ENCODE results near the gene PSMG4.
"Not testable (repeated sequence)": the region's sequence is repeated elsewhere in the genome, so short reads cannot be mapped to it uniquely, and the experiment has no call there.

Gene PSMG4

DNA sequence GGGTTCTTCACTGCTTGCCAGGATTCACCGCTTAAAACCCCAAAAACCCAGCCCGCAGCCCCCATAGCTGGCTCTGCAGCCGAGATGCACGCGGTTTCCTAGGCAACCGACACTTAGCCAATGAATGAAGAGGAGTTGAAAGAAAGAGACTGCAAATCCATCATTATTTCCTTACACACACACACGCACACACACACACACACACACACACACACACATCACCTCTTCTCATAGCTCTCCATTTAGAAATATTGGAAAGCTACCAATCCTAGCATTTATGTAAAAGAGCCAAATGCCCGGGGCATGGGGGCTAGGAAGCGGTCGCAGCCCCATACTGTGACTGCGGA lies 27.9 kb upstream of the PSMG4 start:
- DNase-seq (ENCODE audit: low spot score): no peak

DNA sequence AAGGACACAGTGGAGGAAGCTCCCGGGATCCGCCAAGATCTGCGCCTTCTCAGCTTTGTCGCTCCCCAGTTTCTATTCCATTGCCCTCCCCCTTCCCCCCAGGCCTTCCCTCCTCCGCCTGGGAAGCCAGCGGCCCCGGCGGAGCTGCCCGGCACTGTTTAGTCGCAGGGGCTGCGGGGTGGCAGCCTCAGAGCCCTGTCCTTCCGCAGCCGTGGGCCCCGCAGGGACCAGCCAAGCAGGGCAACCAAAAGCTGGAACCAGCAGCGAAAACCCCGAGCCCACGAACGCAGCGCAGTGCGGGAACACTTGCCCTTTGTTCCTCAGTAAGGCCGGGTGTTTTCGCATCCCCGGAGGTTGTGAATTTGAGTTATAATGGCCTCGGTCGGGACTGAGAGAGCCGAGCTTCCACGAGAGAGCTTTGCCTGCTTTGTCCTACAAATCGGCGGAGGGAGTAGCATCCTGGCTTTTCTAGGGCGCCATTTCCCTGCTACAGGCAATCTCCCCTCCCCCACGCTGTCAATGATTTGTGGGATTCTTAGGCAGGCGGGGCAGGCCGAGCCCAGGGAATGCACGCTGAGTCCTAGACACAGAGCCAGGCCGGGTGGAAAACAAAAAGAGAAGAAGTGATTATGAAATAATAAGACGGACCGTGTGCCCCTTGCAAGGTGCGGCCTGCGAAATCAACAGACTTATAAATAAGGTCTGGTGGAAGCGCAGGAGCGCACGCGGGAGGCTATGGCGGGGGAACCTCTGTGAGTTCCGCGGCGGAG lies 27.3 kb upstream of the PSMG4 start:
- DNase-seq (ENCODE audit: low spot score): no peak

DNA sequence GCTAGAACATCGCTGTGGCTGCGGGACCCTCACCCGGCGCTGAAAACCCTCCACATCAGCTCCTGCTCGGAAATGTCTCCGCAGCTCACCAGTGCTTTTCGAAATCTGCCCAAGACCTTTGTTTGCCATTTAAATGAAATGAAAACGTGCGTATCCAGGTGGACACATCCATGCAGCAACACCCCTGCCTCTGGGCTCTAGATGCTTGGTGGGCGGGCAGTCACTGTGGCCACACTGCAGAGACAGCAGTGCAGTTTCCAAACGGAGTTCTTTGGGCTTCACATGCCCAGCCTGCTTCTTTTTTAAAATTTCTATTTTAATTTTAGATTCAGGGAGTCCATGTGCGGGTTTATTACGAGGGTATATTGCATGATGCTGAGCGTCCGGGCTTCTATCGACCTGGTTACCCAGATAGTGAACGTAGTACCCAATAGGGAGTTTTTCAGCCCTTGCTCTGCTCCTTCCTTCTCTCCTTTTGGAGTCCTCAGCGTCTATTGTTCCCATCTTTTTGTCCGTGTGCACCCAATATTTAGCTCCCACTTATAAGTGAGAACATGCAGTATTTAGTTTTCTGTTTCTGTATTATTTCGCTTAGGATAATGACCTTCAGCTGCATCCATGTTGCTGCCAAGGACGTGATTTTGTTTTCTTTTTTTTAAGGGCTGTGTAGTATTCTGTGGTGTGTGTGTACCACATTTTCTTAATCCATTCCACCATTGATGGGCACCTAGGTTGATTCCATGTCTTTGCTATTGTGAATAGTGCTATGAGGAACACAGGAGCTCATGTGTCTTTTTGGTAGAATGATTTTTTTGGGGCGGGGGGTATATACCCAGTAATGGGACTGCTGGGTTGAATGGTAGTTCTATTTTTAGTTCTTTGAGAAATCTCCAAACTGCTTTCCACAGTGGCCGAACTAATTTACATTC lies 26.5 kb upstream of the PSMG4 start:
- no peak for DNase-seq (ENCODE audit: low spot score)

DNA sequence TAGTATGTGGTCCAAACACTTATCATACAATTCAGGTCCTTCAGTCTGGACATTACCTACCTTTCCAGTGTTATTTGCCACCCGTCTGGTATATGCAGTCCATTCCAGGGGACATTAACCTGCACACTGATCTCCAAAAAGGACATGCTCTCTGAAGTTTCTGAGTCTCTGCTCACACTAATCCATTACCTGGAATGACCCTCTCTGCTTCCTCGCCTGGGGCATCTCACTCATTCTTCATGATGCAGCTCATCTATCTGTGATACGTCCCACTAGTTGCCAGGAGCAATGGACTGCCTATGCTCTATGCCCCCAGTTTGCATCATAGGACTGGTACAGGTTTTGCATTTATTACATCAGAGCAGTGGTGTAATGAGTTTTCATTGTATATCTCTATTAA lies 25.4 kb upstream of the PSMG4 start:
- no peak for DNase-seq (ENCODE audit: low spot score)

DNA sequence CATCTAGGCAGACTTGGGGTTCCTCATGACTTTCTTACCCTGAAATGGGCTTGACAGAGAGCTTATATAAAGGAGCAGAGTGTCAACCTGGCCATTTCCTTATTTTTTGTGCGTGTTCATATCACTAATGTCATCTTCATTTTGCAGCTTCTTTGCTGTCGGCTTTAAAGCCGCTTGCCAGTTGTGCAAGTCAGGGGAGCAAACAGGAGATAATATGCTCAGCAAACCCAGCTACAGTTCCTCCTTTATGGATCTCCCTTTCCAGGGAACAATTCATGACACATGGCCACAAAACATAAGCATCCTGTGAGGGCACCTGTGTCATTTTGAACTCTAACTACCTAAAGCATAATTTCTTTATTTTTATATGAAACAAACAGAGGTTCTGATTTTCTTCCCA lies 24.8 kb upstream of the PSMG4 start:
- no peak for DNase-seq (ENCODE audit: low spot score)

DNA sequence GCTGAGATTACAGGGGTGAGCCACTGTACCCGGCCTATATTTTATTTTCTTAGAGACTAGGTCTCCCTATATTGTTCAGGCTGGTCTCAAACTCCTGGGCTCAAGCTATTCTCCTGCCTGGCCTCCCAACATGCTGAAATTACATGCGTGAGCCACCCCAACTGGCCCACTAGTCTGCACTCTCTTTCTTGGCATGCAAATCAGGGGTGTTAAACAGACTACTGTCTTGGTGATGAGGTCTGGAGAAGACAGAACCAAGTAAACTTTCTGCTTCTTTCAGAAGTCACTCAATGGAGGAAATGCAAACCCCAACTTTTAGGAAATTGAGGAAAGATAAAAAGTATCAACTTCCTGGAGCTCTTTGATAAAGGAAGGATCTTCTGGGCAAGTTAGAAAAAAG lies 23.3 kb upstream of the PSMG4 start:
- DNase-seq (ENCODE audit: low spot score): no peak

DNA sequence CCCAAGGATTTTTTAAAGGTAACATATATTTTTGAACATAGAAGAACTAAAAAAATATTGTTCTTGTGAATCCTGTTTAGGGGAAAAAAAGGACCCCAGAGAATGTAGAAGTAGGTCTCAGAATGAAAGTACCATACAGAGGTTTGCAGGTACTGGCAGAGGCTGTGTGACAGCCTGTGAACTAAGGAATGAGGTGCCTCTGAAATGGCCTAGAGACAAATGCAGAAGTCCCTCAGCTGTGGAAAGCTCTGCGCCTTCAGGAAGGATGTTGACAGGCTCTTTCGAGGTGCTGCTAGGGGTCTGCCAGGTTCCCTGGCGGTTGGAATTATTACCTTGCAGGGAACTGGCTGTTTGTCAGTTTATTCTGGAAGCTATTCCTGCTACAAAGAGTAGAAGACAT lies 22.7 kb upstream of the PSMG4 start:
- no peak for DNase-seq (ENCODE audit: low spot score)

DNA sequence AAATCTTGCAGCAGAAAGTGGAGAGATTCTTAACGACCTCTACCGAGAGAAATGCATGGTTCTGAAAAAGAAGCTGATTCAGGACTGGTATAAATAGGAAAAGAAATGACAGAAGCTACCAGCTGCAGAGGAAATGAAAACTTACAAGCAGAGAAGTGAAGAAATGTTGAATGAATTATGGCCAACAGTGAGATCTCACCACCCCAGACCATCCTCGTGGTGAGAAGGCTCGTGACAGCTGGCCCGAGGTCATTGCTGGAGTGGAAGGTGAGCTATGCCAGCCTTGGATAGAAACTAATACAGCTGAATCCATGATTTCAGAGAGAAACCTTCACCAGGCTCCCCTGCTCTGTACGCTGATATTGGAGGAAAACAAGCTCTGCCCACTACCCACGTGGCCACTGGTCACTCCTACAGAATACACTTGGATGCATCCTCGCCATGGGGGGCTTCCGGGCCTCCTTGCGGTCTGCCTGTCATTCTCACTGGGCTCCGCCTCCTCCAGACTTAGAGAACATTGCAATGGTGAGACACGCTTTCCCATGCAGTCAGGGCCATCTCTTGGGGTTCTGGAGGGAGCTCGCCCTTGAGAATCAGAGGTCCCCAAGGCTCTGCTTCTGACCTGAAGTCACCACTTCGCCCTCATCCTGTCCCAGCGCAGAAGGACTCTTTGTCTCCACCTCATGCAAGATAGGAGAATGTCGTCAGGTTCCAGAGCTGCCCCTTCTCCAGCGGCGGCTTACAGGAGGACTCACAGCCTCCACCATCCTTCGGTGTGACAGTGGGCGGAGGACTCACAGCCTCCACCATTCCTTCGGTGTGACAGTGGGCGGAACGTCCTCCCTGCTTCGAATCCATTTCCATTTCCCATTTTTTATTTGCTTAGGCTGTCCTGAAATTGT lies 20.7 kb upstream of the PSMG4 start:
- no peak for DNase-seq (ENCODE audit: low spot score)

DNA sequence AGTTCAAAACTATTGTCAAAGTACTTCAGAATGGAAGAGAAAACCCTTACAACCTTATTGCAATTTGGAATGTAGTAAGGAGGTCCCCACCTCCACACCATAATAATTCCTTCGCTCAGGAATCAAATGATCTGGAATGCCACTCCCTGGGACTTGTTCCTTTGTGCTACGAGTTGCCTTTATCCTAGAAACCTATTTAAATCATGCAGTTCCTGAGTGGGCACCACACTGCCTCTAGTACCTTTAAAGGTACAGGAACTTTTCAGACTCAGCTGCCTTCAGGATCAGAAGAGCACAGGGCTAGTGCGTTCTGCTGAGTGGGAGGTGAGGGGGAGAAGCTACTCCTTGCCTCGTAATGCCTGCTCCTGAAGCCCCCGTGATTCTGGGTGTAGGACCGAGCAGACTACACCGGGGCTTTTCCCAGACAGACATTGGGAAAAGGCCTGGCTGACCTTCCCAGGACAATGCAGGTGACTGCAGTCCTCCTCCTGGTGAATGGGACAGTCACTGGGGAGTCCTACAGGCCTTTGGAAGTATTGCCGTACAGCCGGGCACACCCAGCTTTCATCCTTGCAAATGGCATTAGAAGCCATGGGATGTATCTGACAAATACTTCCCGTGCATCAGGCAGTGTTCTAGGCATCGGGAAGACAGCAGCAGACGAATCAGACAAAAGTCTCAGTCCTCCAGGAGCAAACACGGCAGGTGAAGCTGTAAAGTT lies 19.5 kb upstream of the PSMG4 start:
- DNase-seq (ENCODE audit: low spot score): no peak

DNA sequence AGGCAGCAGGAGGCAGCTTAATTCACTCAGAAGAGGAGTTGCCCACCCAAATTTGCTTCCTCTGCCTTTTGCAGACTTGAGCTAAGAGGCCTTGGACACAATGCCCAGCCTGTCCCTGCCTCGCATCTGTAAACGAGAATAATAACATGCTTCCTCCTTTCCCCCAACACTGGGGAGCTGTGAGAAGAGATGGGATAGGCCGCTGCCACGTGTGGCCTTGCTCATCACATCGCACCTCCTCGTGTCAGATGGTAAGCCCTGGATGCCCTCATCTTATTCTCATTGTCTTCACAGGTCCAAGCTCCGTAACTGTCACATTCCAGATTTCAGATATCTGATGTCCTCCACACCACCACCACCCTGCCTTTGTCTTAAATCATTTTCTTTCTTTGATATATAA lies 18.2 kb upstream of the PSMG4 start:
- no peak for DNase-seq (ENCODE audit: low spot score)

DNA sequence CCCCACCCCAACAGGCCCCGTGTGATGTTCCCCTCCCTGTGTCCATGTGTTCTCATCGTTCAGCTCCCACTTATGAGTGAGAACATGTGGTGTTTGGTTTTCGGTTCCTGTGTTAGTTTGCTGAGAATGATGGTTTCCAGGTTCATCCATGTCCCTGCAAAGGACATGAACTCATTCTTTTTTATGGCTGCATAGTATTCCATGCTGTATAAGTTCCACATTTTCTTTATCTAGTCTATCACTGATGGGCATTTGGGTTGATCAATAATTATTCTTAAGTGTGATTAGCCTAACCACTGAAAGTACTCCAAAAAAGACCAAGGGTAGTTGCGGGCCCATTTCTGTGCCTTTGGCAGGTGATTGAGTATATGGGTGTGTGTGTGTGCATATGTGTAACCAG lies 17.0 kb upstream of the PSMG4 start:
- DNase-seq (ENCODE audit: low spot score): not testable (repeated sequence)

DNA sequence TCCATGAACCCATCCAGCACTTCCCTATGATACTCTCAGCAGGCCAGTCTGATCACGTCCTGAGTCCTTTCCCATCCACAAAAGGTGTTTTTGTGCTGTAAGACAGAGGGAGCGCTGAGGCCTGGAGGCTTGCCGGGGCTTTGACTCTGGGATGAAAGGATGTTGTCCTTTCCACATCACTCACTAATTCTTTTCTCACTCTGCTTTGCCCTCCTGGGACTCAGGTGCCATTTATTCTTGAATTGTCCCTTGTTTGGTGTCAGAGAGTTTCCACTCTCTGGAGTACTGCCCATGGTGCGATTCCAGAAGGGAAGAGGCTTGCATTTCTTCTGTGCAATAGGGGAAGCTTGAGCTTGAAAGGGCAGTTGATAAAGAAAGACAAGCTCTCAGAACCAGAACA lies 16.0 kb upstream of the PSMG4 start:
- DNase-seq (ENCODE audit: low spot score): no peak

DNA sequence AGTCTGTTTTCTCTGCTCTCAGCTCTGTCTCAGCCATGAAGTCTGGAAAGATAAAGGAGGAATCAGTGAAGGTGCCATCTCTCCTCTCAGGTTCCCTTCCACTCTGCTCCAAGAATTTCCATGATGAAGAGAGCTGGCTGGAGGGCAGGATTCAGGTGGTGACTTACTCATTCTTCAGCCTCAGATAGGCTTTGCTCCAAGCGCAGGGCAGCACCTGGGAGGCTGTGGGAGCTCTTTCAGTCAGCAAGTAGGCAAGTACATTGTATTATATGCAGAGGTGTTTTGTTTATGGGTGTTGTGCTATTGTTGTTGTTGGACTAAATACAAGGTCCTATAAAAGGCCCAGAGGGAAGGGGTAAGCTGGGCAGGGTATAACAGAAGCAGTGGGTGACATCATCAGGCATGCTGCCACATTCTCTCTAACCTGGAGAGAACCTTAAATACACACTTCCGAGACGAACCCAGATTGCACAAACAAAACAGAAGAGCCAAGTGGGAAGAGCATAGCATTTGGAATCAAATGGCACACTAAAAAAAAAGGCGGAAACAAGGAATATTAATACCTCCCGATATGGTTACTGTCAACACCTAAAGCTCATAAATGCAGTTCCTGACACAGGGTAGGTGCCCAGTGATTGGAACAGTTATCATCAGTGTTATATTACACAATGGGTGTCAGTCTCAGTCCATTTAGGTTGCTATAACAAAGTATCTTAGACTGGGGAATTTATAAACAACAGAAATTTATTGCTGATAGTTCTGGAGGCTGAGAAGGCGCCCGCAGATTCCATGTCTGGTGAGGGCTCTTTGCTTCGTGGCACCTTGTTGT lies 14.5 kb upstream of the PSMG4 start:
- DNase-seq (ENCODE audit: low spot score): no peak

DNA sequence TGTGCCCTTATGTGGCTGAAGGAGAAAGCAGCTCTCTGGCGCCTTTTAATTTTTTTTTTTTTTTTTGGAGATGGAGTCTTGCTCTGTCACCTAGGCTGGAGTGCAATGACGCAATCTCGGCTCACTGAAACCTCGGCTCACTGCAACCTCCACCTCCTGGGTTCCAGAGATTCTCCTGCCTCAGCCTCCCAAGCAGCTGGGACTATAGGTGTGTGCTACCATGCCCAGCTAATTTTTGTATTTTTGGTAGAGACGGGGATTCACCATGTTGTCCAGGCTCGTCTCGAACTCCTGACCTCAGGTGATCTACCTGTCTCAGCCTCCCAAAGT lies 13.9 kb upstream of the PSMG4 start:
- not testable (repeated sequence) for DNase-seq (ENCODE audit: low spot score)

DNA sequence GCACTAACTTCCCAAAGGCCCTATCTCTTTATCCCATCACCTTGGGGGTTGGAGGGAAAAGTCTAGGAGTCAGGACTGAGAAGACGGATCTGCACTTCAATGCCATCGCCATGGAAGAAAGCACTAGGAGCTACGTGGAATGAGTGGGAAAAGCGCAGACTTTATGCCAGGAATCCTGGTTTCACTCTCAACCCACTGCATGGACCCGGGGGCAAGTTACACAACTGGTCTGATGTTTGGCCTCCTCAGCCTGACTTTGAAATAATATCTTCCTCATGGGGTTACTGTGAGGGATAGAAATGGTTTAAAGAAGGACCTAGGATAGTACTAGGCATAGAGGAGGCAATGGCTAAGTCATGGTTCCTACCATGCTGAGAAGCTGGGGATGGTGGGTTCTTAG lies 13.5 kb upstream of the PSMG4 start:
- no peak for DNase-seq (ENCODE audit: low spot score)

DNA sequence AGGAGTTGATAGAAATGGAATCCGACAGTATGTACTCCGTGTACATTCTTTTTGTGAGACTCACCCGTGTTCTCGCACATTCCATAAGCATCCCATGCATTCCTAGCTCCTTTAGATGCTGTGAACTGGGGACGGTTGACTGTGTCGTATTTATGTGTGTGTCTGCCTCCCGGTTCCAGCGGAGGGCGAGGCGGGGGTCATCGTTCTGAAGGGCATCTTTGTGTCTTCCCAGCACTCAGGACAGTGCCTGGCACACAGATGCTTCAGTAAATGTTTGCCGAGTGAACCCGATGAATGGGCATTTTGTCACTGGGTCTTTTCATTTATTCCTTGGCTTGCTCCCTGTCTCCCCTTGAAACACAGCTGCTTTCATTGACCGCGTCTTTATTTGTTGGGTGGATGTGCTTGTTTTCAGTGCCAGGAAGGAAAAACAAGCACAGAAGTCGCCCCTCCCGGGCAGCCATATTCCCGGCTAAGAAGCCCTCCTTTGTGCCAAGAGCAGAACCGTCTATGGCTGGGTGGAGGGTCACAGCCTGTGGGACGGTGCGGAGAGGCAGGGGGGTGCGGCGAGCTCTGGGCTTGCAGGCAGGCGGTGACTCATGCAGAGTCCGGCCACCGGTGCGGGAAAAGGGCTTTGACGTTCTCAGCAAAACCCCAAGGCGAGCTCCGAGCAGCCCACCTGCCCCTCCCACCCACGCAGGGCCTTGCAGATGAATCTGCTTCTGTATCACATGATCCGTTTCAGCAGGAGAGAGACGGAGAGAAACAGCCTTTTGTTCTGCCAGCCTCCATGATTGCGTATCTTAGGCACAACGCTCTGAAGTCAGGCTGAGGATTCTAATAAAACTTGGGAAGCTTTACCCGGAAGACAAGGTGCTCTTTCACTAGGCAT lies 11.2 kb upstream of the PSMG4 start:
- DNase-seq (ENCODE audit: low spot score): no peak

DNA sequence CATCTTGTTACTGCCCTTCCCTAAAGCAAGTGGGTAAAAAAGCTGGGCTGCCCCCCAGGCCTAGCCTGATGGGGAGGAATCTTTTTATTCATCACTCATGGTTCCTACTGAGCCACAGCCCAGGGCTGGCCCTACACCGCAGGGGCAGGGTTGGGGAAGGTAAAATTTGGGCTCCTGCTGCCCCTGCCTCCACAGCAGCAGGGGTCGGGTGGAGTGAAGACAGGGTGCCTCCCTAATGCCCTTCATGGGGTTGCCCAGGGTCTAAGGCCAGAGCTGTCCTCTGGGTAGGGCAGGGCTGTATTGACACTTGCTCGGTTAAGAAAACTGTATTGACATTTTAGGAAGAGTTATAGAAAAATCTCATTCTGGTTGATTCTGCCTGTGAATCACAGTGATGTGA lies 8.9 kb upstream of the PSMG4 start:
- no peak for DNase-seq (ENCODE audit: low spot score)

DNA sequence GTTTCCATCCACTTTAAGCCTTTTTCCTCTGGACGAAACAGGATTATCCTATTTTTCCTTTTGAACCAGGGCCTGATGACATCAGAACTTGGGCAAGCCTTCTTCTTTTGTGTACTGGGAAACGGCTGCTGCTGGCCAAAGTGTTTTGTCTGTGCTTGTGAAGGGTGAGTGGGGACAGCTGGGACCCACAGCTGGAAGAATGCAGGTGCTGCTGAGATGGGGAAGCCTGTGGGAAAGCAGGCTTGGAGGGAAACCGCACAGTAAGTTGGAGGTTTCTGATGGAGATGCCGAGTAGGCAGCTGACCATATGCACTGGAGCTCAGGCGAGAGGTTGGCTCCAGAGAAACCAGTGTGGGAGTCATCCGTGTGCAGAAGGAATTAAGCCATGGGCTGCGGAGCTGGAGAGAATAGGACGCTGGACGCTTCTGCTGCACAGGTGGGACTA lies 8.5 kb upstream of the PSMG4 start:
- DNase-seq (ENCODE audit: low spot score): no peak

DNA sequence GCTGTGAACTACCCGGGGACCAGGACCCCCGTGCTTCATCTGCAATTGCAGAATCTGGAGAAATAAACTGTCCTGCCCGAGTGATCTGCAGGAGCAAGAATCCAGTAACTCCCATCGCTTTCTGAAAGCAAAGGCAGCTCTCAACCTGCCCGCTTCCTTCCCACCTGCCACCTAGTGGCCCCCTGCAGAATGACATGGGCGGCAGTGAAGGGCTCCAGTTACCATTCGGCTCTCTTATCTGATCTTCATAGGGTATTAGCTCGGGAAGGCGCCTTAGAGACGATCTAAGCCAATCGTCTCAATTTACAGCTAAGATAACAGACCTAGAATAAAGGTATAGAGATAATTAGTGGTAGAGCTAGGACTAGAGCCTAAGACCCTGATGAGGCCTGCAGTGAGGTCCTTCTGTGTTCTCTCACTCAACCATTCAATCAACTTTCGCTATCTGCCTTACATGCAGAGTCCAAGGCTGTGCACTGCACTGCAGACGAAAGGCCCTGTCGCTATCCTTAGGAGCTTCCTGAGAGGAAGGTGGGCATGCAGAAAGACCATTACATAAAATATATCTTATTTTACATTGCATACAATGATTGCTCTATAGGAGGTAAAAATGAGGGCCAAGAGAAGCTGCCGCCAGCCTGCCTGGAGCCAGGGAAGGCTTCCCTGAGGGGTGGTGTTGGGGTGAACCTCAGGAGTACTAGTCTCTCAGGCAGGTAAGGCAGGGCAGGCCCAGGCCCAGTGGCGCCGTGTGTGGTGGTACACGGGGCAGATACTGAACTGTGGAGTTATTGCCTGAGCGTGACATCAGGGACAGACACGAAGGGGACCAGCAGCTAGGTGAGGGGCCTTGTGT lies 7.1 kb upstream of the PSMG4 start:
- peak; percentile 91 for DNase-seq (ENCODE audit: low spot score)

All from hematopoietic multipotent progenitor cell treated with erythropoietin and hydrocortisone succinate and interleukin-3 and kit ligand, for 15 days (in vitro differentiated cells).